Measurements from ENCODE around the gene DDX20. TPM values are rescaled to one million over a fixed set of nuclear protein-coding genes. Genes with fewer than 3 reads are reported as not detected.
"Not testable (repeated sequence)": the region's sequence is repeated elsewhere in the genome, so short reads cannot be mapped to it uniquely, and the experiment has no call there.

Gene DDX20
- total RNA-seq, 8 experiments from 2014 or later, result 8.6 to 26.1 (median 14.9) TPM

DNA sequence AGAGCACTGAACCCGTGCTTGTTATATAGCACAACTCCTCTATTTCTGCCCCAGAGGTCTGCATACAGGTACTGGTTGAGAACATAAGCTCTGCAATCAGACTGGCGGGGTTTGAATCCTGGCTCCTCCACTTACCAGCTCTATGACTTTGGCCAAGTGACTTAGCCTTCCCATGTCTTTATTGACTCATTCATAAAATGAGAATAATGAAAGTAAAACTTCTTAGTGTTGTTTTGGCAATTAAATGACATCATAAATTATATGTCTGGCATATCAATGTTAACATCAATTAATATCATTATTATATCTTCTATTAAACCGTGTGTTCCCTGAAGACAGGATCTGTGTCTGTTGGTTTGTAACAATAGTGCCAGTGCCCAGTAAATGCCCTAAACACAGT, 20.8 kb upstream of the DDX20 start:
- H3K27ac ChIP-seq, result no peak overlapping the region
- H3K4me1 ChIP-seq (replicated peaks in 1 of 2), result peaks cover 32 to 45% of the 10 kb centered on the region in 2 donors
- ATAC-seq (replicated peaks in 6 of 8), result no peak
- H3K4me3 ChIP-seq, result no peak overlapping the region
- WGBS, 10 experiments, result 48 to 95% (median 80%) methylated on average over 1 to 3 of the region's 3 CpGs; no CpG with 5 or more reads in 1 of the 10 experiments
- in situ Hi-C loops (cut with MboI; ENCODE audit: low pct_unique_long_range_greater_than_20kb in 2 of 9, low sequenced_read_pairs in 9 of 9, unreplicated experiment in 9 of 9), result loop anchor here in 2 of 9 experiments (25.0 kb wide), 2 partner anchors 223 to 248 kb away; partner anchors contain the start of genes ADORA3 (in 1 of the 2) and TMIGD3 (in 1 of the 2)

DNA sequence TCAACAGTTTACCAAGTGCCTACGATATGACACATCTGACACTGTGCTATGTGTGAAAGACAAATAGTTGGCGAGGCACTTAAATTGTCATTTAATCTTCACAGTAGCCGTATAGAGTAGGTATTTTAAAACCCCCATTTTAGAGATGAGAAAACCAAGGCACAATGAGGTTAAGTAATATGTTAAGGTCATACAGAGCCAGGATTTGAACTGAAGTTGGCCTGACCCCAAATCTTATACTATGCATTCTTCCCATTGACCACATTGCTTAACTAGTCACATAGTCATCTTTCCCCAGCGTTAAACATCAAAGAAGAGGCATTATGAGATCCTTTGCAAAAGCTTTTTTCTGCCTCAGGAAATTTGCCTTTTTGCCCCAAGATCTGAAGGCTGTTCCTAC, 20.4 kb upstream of the DDX20 start:
- peaks cover 32 to 42% of the 10 kb centered on the region in 2 donors for H3K4me1 ChIP-seq (replicated peaks in 1 of 2)
- no peak overlapping the region for H3K4me3 ChIP-seq
- ATAC-seq (replicated peaks in 6 of 8), result no peak

DNA sequence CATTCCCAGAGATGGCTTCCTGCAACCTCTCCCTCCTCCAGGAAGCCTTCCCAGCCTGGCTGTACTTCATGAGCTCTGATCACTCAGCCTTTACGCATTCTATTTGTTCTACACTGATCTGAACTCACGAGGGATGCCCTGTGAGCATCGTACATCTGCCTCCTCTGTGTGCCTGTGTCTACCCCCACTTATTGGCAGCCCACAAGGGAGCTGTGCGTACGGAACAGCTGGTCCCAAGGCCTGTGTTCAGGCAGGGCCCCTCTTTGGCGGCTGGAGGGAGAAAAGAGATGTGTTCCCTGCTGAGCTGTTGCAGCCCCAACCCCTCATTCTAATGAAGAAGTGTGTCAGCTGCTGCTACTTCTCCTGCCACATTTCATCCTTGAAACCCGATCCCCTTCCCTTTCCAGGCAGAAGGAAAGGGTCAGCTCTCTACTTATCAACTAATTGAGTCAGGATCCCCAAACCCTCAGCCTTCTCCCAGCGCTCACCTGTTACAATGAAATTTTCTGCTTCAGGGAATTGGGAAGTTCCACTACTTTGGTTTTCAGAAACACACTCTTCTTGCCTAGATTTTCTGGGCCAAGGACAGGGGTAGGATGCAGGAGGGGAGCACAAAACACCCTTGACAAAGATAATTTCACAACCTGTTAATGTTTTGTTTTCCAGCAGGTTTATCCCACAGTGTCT, 19.7 kb upstream of the DDX20 start:
- in situ Hi-C loops (cut with MboI; ENCODE audit: low pct_unique_long_range_greater_than_20kb in 2 of 9, low sequenced_read_pairs in 9 of 9, unreplicated experiment in 9 of 9), result loop anchor here in 2 of 9 experiments (25.0 kb wide), 2 partner anchors 224 to 249 kb away; partner anchors contain the start of genes ADORA3 (in 1 of the 2) and TMIGD3 (in 1 of the 2)
- WGBS, 10 experiments, result 0 to 100% (median 19%) methylated on average over 1 to 8 of the region's 8 CpGs; no CpG with 5 or more reads in 1 of the 10 experiments
- H3K4me3 ChIP-seq, result no peak overlapping the region
- no peak overlapping the region for H3K27ac ChIP-seq
- H3K4me1 ChIP-seq (replicated peaks in 1 of 2), result peaks cover 33 to 42% of the 10 kb centered on the region in 2 donors
- no peak for ATAC-seq (replicated peaks in 6 of 8)

More for the DNA sequence above, 20.4 kb upstream of the DDX20 start:
- H3K27ac ChIP-seq, result no peak overlapping the region
- in situ Hi-C loops (cut with MboI; ENCODE audit: low pct_unique_long_range_greater_than_20kb in 2 of 9, low sequenced_read_pairs in 9 of 9, unreplicated experiment in 9 of 9), result loop anchor here in 2 of 9 experiments (25.0 kb wide), 2 partner anchors 223 to 248 kb away; partner anchors contain the start of genes ADORA3 (in 1 of the 2) and TMIGD3 (in 1 of the 2)
- 77 to 100% (median 92%) methylated on average over 1 to 4 of the region's 4 CpGs; no CpG with 5 or more reads in 2 of the 10 experiments for WGBS, 10 experiments

DNA sequence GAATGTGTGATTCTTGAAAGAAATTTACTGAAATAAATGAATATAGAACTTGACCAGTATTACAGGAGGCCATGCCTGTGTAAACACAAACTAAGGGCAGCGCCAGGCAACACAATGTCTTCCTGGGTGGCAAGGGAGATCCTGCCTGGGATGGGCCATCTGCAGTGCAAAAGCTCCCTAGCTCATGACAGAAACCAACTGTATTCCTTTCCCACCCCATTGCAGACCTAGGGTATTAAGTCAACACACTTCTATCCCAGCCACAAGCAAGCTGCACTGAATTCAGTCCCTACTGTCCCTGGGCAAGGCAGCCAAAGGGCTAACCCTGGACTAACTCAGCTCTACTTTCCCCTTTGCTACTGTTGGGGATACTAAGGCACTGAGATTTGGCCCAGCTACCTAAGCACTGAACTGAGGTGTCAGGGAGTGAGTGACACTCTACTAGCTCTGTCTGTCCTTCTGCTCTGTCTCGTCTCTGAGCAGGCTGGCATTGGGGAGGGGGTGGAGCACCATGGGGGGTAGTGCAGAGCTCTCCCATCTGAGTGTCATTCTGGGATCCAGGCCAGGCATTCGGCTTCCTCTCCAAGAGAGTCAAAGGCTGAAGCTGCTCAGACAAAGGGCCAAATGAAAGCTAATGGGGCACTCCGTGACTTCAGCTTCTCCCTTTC, 19.0 kb upstream of the DDX20 start:
- Histone ChIP-seq H3K4me1 (replicated peaks in 1 of 2) (peaks cover 38 to 42% of the 10 kb centered on the region in 2 donors), H3K4me3 (no peak overlapping the region), H3K27ac (no peak overlapping the region)
- ATAC-seq (replicated peaks in 6 of 8), result no peak
- in situ Hi-C loops (cut with MboI; ENCODE audit: low pct_unique_long_range_greater_than_20kb in 2 of 9, low sequenced_read_pairs in 9 of 9, unreplicated experiment in 9 of 9), result loop anchor here in 2 of 9 experiments (25.0 kb wide), 2 partner anchors 224 to 249 kb away; partner anchors contain the start of genes ADORA3 (in 1 of the 2) and TMIGD3 (in 1 of the 2)
- WGBS, 10 experiments, result 43 to 100% (median 60%) methylated on average over 1 to 2 of the region's 4 CpGs; no CpG with 5 or more reads in 3 of the 10 experiments

DNA sequence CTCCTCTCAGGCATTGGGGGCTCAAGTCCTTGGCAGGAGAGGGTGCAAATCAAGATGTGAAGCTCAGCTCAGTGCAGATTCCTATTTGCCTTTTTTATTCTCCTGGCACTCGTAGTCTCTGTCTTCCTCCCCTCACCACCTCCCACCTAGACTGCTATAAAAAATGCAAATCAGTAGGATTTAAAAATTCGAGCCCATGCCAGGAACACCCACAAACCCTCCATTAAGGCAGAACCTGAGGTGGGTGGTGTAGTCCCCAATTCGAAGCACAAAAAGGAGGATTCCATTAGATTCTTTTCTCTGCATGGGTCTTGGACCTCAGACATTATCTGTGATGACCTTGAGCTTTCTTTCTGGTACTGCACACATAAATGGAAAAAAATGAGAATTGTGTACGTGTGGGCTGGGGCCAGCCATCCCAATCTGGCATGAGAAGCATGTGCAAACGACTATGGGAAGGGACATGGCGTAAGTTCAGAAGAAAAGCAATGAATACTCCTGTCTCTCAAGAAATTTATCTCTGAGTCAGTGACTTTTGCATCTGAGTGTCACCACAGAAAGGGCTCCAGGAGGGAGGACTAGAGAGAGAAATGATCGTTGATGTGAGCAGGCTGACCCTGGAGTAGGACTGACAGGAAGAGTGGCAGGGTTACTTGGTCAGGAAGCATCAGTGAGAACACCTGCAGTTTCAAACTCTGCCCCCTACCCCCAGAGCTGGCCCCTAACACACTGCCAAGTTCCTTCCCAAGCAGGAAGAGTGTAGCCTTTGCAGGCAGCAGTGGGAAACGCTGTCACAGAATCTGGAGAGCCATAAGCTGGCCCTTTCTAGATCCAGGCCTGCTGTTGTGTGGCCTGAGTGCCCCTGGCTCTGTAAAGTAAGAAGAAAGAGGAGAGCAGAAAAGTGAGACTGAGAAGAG, 18.2 kb upstream of the DDX20 start:
- H3K4me1 ChIP-seq (replicated peaks in 1 of 2), result peaks cover 38 to 42% of the 10 kb centered on the region in 2 donors
- 22 to 80% (median 37%) methylated on average over 4 to 7 of the region's 8 CpGs; no CpG with 5 or more reads in 3 of the 10 experiments for WGBS, 10 experiments

DNA sequence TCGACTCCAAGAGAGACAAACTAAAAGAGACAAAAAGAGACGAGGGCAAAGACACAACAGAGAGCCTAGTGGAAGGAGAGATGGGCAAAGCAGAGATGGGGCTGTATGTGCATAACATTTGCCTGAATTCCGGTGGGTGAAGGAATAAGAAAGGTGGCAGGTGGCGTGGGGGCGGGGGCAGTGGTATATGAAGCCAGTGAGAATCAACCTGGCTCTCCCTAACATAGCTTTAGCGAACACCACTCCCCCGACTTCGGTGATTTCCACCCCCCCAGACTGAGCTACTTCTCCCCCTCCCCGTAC, 17.6 kb upstream of the DDX20 start:
- WGBS, 10 experiments, result 5 to 67% (median 16%) methylated on average over 1 to 8 of the region's 9 CpGs; no CpG with 5 or more reads in 2 of the 10 experiments
- Histone ChIP-seq H3K27ac (no peak overlapping the region), H3K4me1 (replicated peaks in 1 of 2) (peaks cover 37 to 38% of the 10 kb centered on the region in 2 donors), H3K4me3 (peak overlapping the region; percentile 46 to 53 (median 46))
- in situ Hi-C loops (cut with MboI; ENCODE audit: low pct_unique_long_range_greater_than_20kb in 2 of 9, low sequenced_read_pairs in 9 of 9, unreplicated experiment in 9 of 9), result loop anchor here in 2 of 9 experiments (25.0 kb wide), 2 partner anchors 226 to 251 kb away; partner anchors contain the start of genes ADORA3 (in 1 of the 2) and TMIGD3 (in 1 of the 2)
- no peak for ATAC-seq (replicated peaks in 6 of 8)

More for the DNA sequence above, 18.2 kb upstream of the DDX20 start:
- H3K27ac ChIP-seq, result no peak overlapping the region
- in situ Hi-C loops (cut with MboI; ENCODE audit: low pct_unique_long_range_greater_than_20kb in 2 of 9, low sequenced_read_pairs in 9 of 9, unreplicated experiment in 9 of 9), result loop anchor here in 2 of 9 experiments (25.0 kb wide), 2 partner anchors 225 to 250 kb away; partner anchors contain the start of genes ADORA3 (in 1 of the 2) and TMIGD3 (in 1 of the 2)
- ATAC-seq (replicated peaks in 6 of 8), result no peak
- peak overlapping the region; percentile 46 to 53 (median 46) for H3K4me3 ChIP-seq

DNA sequence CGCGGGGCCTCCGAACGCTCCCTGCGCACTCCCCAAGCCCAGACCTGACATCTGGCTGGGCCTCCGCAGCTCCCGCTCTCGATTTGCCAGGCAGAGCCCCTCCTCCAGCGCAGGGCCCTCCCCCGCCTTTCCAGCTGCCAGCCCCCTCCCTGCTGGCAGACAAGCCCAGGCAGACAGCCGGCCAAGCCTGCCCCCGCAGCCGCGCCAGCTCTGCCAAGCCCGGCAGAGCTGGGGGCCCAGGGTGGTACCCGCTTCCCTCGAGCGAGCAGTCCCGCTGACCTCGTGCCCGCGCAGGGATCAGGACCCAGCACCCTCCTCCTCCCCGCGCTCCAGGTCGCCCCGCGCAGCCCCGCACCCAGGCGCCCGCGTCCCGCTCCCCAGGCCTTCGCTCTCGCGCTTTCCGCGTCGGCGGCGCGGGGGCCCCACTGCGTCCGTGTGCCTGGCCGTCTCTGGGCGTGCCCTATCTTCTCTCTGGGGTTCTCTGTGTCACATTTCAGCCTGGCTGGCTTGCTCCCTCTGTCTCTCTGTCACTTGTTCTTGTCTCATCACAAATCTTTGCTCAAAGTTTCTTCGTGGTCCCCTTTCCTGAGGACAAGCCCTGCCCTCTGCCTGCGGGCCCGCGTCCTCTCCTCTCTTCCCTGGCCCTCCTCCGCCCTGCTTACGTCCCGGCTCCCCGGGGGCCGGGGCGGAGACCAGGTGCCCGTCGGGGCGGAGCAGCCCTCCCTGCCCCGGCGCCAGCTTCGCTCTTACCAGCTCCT, 17.1 kb upstream of the DDX20 start:
- peaks cover 32 to 33% of the 10 kb centered on the region in 2 donors for H3K4me1 ChIP-seq (replicated peaks in 1 of 2)
- H3K27ac ChIP-seq, result peak overlapping the region; percentile 21 to 78
- peak; percentile 15 to 67 (median 28) for ATAC-seq (replicated peaks in 6 of 8)
- 0 to 1% (median 0%) methylated on average over 1 to 27 of the region's 61 CpGs; no CpG with 5 or more reads in 4 of the 10 experiments for WGBS, 10 experiments
- in situ Hi-C loops (cut with MboI; ENCODE audit: low pct_unique_long_range_greater_than_20kb in 2 of 9, low sequenced_read_pairs in 9 of 9, unreplicated experiment in 9 of 9), result loop anchor here in 2 of 9 experiments (25.0 kb wide), 2 partner anchors 226 to 251 kb away; partner anchors contain the start of genes ADORA3 (in 1 of the 2) and TMIGD3 (in 1 of the 2)
- peak overlapping the region; percentile 46 to 53 (median 46) for H3K4me3 ChIP-seq

DNA sequence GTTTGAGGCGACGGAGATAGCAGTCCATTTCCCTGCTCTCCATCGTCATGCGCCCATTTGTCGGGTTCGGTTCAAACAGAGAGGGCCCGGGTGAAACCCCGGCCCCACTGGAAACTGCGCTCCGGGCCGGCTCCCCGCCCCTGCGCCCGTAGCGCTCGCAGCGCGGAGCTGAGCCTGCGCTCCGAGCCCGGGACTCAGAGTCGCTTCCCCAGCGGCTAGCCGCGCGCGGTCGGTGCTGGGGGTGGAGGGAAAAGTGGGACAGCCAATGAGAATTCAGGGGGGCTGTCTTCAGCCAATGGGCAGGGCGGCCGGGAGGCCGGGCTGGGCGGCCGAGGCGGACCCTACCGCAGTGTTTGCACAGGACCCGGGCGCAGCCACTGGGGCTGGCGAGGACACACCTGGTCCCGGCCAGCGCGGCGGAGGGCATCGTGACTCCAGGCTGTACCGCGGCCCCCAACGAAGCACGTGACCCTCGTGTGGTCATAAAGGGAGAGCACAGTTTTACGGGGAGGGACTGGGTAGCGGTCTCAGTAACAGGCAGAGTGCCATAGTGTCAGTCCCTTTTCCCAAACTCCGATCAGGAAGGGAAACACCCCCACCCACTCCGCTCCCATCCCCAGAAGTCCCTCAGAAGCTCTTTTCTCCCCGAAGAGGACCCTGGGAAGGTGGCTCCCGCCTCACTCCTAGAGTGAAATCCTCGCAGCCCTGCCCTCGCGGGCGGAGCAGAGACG, 16.3 kb upstream of the DDX20 start, which contains the start of gene INKA2:
INKA2 (minus strand) TSS at position 202 of the 731 bp plus-strand sequence; CDS start at position 49, 153 bp downstream.
- ATAC-seq (replicated peaks in 6 of 8), result peak; percentile 75 to 91 (median 87)
- Histone ChIP-seq H3K4me3 (peak within 1 kb of the TSS; percentile 46 to 53 (median 46)), H3K4me1 (replicated peaks in 1 of 2) (peaks cover 27 to 29% of the 10 kb centered on the region in 2 donors), H3K27ac (peak within 1 kb of the TSS; percentile 78 to 84)
- in situ Hi-C loops (cut with MboI; ENCODE audit: low pct_unique_long_range_greater_than_20kb in 2 of 9, low sequenced_read_pairs in 9 of 9, unreplicated experiment in 9 of 9), result loop anchor here in 2 of 9 experiments (25.0 kb wide), 2 partner anchors 227 to 252 kb away; partner anchors contain the start of genes ADORA3 (in 1 of the 2) and TMIGD3 (in 1 of the 2)
- WGBS, 10 experiments, result 0 to 1% (median 0%) methylated on average over 1 to 38 of the region's 59 CpGs; no CpG with 5 or more reads in 3 of the 10 experiments

DNA sequence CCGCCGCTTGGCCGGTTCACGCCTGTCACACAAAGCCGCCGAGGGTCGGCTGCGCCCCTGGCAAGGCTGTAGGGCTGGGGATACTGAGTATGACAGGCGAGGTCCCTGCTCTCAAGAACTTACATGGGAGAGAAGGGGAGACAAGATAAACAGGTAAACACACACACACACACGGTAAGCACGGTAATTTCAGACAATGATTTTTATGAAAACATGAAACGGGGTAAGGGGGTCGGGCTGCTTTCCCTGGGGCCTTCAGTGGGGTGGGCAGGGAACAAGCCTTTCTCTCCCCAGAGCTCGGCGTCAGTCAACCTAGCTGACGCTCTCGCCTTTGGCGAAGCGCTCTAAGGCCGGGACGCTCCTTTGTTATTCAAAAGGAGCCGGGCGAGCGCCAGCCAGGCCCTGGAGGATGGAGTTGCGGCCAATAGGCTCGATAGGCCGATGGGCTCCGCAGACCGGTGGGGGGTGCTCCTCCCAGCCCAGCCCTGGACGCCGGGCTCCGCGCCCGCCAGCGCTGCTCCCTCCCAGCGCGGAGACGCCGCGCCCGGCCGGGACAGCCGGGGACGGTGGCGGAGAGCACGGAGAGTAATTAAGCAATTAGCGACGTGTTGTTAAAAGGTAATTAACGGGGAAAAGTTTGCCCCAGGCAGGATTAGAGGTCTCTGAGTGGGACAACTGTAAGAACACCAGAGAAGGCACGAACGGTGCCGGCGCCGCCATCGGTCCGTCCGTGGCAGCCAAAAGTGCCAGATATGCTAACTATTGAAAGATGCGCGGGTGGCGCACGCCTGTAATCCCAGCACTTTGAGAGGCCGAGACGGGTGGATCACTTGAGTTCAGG, 15.6 kb upstream of the DDX20 start:
- ATAC-seq (replicated peaks in 6 of 8), result peak; percentile 17 to 49 (median 37)
- Histone ChIP-seq H3K4me1 (replicated peaks in 1 of 2) (peaks cover 27 to 29% of the 10 kb centered on the region in 2 donors), H3K4me3 (peak overlapping the region; percentile 46 to 53 (median 46)), H3K27ac (peak overlapping the region; percentile 78 to 84)
- WGBS, 10 experiments, result 0 to 10% (median 4%) methylated on average over 1 to 18 of the region's 63 CpGs; no CpG with 5 or more reads in 3 of the 10 experiments
- in situ Hi-C loops (cut with MboI; ENCODE audit: low pct_unique_long_range_greater_than_20kb in 2 of 9, low sequenced_read_pairs in 9 of 9, unreplicated experiment in 9 of 9), result loop anchor here in 2 of 9 experiments (25.0 kb wide), 2 partner anchors 228 to 253 kb away; partner anchors contain the start of genes ADORA3 (in 1 of the 2) and TMIGD3 (in 1 of the 2)

DNA sequence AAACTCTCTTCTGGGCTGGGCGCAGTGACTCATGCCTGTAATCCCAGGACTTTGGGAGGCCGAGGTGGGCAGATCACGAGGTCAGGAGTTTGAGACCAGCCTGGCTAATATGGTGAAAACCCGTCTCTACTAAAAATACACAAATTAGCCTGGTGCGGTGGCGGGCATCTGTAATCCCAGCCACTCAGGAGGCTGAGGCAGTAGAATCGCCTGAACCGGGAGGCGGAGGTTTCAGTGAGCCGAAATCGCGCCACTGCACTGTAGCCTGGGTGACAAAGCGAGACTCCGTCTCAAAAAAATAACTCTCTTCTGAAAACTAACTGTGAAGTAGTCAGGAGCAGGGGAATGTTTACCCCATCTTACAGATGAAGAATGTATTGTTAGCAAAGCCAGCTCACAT, 13.4 kb upstream of the DDX20 start:
- H3K4me1 ChIP-seq (replicated peaks in 1 of 2), result peaks cover 10 to 18% of the 10 kb centered on the region in 2 donors
- in situ Hi-C loops (cut with MboI; ENCODE audit: low pct_unique_long_range_greater_than_20kb in 2 of 9, low sequenced_read_pairs in 9 of 9, unreplicated experiment in 9 of 9), result loop anchor here in 2 of 9 experiments (25.0 kb wide), 2 partner anchors 230 to 255 kb away; partner anchors contain the start of genes ADORA3 (in 1 of the 2) and TMIGD3 (in 1 of the 2)
- H3K27ac ChIP-seq; H3K4me3 ChIP-seq; ATAC-seq (replicated peaks in 6 of 8): not testable (repeated sequence)
- WGBS, 10 experiments, result 80 to 100% (median 95%) methylated on average over 1 to 14 of the region's 14 CpGs; no CpG with 5 or more reads in 1 of the 10 experiments

Measured in motor neuron (in vitro differentiated cells).